NCI-H2081 treated with DMSO at 0.1 percent for 48 hours (cell line): ENCODE results near the gene ASXL1.
"Not testable (repeated sequence)": the region's sequence is repeated elsewhere in the genome, so short reads cannot be mapped to it uniquely, and the experiment has no call there.

Experiments
- DNase-seq: peaks from one replicate; lab custom pipeline; 2025; lab: John Stamatoyannopoulos, UW

Gene ASXL1

GRCh38 chr20:32337937-32338661, 20.0 kb upstream of the ASXL1 start:
- no peak for DNase-seq

DNA sequence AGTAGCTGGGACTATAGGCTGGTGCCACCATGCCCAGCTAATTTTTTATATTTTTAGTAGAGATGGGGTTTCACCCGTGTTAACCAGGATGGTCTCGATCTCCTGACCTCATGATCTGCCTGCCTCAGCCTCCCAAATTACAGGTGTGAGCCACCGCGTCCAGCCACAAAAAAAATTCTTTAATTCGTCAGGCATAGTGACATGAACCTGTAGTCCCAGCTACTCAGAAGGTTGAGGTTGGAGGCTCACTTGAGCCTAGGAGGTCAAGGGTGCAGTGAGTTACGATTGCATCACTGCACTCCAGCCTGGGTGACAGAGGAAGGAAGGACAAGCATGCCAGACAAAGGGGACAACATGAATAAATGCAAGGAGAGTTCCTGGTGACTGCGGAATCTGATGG, 19.5 kb upstream of the ASXL1 start:
- DNase-seq, result no peak

GRCh38 chr20:32339116-32339515, 19.0 kb upstream of the ASXL1 start:
- DNase-seq, result no peak

DNA sequence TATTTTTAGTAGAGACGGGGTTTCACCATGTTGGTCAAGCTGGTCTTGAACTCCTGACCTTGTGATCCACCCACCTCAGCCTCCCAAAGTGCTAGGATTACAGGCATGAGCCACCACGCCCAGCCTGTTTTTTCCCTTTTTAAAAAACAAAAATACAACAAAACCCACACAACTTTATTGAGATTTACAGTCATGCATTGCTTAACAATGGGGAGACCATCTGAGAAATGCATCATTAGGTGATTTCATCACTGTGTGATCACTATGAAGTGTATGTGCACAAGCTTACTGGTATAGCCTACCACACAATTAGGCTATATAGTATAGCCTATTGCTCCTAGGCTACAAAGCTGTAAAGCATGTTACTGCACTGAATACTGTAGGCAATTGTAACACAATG, 17.1 kb upstream of the ASXL1 start:
- not testable (repeated sequence) for DNase-seq

DNA sequence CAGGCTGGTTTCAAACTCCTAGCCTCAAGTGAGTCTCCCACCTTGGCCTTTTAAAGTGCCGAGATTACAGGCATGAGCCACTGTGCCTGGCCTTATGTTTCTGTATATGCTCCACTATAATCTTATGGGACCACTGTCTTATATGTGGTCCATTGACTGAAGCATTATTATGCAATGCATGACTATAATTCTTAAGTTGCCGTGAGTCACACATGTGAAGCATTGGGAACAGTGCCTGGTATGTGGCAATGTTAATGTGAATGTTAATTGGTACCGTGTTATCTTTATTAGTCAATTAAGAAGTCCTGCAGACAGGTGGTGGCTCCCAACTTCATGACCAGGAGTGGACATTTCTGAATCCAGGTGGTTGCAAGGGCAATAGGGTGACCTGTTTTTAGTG, 14.7 kb upstream of the ASXL1 start:
- DNase-seq, result no peak

DNA sequence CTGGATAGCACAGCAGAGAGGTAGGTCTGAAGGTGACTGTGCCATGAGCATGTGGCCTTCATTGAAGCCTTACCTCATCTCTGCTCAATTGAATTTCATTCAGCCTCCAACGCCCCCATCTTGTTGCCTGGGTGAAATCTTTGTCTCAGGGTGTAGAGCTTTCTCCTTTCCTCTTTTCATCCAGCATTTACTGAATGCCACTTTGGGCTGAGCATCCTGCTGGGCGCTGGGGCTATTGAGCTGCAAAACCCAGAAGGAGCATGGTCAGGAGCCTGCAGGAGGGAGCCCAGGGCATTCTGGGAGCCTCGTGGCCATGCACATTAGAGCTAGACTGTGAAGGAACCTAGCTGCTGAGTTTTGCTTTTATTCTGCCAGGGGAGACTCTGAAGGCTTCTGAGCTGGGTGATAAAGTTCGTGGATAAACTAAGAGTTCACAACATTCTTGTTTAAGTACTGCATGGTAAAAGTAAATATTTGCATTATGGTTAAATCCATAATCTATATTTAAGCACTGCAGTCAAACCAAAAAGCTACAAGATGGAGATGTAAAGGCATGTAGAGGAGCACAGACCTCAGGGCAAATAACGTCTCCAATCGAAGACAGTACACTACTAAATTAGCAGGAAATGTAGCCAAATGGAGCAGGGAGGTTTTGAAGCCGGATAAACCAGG, 13.2 kb upstream of the ASXL1 start:
- DNase-seq, result no peak

DNA sequence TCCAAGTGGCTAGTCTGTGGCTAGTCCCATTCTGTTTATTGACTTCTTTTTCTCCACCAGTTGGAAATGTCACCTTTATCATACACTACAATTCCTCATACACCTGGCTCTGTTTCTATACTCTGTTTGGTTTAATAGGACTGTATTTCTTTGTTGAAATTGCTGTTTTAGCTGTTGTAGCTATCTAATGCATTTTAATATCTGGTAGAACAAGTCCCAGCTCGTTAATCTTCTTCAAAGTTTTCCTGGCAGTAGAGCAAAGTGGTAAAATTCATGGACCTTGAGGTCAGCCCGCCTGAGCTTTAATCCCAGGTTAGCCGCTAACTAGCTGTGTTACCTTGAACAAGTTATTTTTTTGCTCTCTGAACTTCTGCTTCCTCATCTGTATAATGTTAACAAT, 9.9 kb upstream of the ASXL1 start:
- no peak for DNase-seq

GRCh38 chr20:32350421-32350820, 7.7 kb upstream of the ASXL1 start:
- DNase-seq, result no peak

DNA sequence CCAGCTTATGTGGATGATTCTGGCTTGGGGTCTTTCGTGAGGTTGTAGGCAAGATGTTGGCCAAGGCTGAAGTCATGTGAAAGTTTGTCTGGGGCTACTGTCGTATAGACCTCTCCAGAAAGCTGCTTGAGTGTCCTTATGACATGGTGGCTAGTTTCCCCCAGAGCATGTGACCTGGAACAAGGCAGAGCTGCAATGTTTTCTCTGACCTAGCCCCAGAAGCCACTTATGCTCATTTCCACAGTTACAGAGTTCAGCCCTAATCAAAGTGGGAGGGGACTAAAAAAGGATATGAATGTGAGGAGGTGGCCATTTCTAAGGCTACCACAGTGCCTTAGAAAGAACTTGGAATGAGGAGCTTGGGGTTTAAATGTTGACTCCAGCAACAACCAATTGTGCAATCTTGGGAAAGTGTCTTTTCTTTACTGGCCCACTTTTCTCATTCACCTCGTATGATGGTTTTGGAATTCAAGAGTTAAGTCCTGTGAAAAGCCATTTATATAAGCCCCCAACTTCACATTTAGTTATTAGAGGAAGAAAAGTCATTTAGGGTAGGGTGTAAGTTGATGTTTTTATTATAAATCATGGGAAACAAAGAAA, 5.9 kb upstream of the ASXL1 start:
- DNase-seq, result no peak

DNA sequence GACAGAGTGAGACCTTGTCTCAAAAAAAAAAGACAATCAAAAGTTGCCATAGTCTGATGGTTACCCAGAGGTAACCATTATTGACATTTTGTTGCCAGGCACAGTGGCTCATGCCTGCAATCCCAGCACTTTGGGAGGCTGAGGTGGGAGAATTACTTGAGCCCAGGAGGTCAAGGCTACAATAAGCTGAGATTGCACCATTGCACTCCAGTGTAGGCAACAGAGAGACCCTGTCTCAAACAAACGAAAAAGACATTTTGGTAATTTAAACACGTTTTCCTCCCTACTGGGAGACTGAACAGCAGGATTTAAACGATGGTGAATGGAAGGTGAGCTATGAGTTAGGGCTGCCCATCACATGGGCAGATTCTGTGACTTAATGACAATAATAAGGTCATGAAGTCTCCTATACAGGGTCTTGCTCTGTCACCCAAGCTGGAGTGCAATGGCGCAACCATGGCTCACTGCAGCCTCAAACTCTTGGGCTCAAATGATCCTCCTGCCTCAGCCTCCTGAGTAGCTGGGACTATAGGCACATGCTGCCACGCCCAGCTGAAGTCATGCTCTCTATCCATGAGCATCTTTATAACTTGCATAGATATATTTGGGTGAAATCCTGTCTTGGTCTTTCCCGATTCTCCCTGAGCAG, 4.2 kb upstream of the ASXL1 start:
- DNase-seq, result no peak

GRCh38 chr20:32354592-32355416, 3.3 kb upstream of the ASXL1 start:
- DNase-seq, result no peak

DNA sequence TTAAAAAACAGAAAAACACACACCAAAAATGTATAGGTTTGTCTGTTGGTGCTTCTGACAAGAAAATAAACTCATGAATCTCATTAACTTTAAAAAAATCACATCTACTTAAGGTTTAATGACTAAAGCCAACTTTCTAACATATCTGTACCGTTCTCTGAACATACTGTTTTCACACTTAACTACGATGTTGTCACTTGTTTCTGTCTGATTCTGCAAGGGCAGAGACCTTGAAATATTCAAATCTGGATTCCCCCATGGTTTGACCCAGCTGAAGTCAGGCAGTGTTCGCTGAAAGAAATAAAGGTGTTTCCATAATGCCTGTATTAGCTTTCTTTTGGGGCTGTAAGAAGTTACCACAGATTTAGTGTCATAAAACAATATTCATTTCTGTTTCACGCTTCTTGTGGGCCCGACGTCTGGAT, 2.7 kb upstream of the ASXL1 start:
- DNase-seq, result no peak

DNA sequence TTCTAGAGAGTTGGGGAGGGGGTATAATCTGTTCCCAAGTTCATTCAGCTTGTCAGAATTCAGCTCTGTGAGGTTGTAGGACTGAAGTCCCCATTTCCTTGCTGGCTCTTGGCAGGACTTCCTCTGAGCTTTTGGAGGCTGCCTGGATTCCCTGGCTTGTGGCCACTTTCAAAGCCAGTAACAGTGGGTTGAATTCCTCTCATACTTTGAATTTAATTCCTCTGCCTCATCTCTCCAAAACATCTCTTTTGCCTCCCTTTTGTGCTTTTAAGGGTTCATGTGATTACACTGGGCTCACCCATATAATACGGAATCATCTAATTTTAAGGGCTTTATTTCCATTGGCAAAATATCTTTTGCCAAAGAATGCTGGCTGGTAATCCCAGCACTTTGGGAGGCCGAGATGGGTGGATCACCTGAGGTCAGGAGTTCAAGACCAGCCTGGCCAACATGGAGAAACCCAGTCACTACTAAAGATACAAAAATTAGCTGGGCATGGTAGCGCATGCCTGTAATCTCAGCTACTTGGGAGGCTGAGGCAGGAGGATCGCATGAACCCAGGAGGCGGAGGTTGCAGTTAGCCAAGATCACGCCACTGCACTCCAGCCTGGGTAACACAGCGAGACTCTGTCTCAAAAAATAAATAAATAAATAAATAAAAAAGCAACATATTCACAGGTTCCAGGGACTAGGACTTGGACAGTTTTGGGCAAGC, 2.1 kb upstream of the ASXL1 start:
- DNase-seq, result not testable (repeated sequence)

DNA sequence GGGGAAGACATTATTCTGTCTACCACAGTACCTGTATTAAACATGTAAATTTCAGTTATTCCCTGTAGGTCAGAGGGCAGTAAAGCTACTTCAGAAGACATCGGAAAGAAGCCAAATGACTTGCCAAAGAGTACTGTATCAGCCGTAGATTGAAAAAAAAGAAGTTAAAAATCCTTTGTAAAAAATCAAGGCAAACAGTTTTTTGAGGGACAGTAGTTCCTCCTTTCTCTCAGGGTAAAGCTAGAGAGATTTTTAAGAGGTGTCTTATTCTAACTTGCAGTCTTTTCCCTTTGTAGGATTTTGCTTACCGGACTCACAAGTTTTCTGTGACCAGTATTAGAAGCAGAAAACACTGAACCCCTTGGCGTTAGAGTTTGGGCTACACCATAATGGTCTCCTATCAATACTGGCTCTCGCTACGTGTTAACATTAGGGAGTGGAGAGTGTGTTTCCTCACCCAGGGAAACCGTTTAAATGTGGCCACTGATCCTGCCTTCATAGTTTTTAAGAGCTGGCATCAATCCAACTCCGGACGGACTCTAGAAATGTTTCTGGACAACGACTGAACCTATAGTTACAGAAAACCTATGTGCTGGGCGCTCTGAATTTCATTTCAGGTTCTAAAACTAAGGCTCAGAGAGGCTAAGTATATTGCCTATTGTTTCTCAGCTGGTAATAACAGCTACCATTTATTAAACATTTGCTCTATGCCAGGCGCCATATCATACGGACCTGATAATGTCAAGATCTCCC, 1.3 kb upstream of the ASXL1 start:
- no peak for DNase-seq

DNA sequence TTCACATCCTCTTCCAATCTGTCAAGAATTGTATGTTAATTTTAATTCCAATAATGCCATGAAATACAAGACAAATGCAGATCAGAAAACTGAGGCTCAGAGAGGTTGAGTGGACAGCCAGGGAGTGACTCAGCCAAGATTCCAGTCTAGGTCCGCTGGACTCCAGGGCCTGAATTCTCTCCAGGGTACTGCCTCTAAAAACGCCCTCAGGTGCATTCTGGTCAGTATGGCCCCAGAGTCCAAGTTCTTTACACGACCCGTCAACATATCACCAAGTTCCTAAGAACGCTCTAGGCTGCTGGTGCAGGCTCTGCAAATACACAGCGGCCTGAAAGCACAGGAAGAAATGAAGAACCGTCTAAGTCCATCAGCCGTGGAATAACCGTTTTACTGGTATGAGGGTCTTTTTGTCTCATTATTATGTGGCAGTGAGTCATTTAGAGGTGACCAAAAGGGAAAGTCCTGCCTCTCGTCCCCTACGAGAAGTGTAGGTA, 709 bp upstream of the ASXL1 start:
- DNase-seq, result no peak

GRCh38 chr20:32358632-32358882, 426 bp downstream of the ASXL1 start:
- no peak for DNase-seq

DNA sequence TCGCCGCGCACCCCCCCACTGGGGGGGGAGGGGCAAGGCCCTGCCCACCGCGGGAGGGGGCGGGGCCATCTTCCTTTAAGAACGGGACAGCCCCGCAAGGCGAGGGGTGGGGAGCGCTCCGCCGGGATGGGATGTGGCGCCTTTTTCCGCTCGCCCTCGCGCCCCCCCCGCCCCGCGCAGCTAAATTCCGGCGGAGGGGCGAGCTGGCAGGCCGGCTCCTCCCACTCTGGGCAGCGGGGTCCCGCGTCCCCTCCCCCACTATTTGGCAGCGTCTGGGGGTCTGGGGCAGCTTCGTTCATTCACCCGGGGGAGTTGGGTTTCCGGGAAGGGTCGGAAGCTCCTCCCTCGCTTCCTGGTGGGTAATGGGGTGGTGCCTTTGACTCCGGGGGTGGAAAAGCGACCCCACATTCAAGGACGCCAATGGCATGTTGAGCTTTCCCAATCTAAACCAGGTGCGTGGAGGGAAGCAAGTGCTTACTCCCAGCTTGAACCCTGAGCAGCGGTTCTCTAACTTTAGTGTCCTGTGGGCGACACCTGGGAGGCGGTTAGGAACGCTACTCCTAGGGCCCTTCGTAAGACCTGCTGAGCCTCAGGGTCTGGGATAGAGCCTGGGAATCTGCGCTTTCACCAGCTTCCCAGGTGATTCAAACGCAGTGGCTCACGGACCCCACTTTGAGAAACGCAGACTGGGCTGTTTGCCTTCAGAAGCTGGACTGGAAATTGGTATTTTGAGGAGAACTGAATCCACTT, 927 bp downstream of the ASXL1 start:
- no peak for DNase-seq

GRCh38 chr20:32359633-32360332, 1.7 kb downstream of the ASXL1 start:
- DNase-seq, result no peak

GRCh38 chr20:32360333-32360634, 2.2 kb downstream of the ASXL1 start:
- no peak for DNase-seq
